Mesendoderm (in vitro differentiated cells): Measurements from ENCODE around the gene LAX1.

Source experiments
- DNase-seq: peaks from one replicate; pipeline ENCODE4 v3.0.0; 2013
- H2AK5ac ChIP-seq: 2 replicates; pipeline ENCODE4 v1.6.1; 2013; ENCODE audit warnings: low read length, inconsistent platforms
- H2BK120ac ChIP-seq: 2 replicates; pipeline ENCODE4 v1.6.1; 2013; ENCODE audit warnings: low read depth, mild to moderate bottlenecking, low read length, moderate library complexity, mixed read lengths
- H2BK15ac ChIP-seq: replicated peaks from 2 replicates; pipeline ENCODE4 v1.6.1; 2013; ENCODE audit warnings: low read depth, mild to moderate bottlenecking, moderate library complexity
- H2BK5ac ChIP-seq: 2 replicates; pipeline ENCODE4 v1.6.1; 2013; ENCODE audit warnings: low read length, inconsistent platforms
- H3K18ac ChIP-seq: 2 replicates; pipeline ENCODE4 v1.6.1; 2013; ENCODE audit warnings: mild to moderate bottlenecking, low read length, mixed read lengths
- H3K23ac ChIP-seq: one replicate; pipeline ENCODE4 v1.6.1; 2013; ENCODE audit warnings: low read length
- H3K27ac ChIP-seq: 2 replicates; pipeline ENCODE4 v1.5.1; 2013; ENCODE audit warnings: low read depth, mild to moderate bottlenecking, inconsistent platforms, low read length, moderate library complexity
- H3K27me3 ChIP-seq: 2 replicates; pipeline ENCODE4 v1.6.1; 2013; ENCODE audit warnings: low read length, control low read depth, mild to moderate bottlenecking, inconsistent platforms; ENCODE audit not compliant: insufficient read depth, poor library complexity
- H3K36me3 ChIP-seq: 2 replicates; pipeline ENCODE4 v1.6.1; 2013; ENCODE audit warnings: low read length, inconsistent platforms; ENCODE audit not compliant: control insufficient read depth, insufficient read depth
- H3K4ac ChIP-seq: one replicate; pipeline ENCODE4 v1.6.1; 2013; ENCODE audit warnings: low read depth, mild to moderate bottlenecking, low read length, moderate library complexity
- H3K4me1 ChIP-seq: 2 replicates; pipeline ENCODE4 v1.6.1; 2013; ENCODE audit warnings: low read depth, low read length, inconsistent platforms; ENCODE audit not compliant: control insufficient read depth
- H3K4me2 ChIP-seq: 2 replicates; pipeline ENCODE4 v1.6.1; 2013; ENCODE audit warnings: low read length
- H3K4me3 ChIP-seq: 2 replicates; pipeline ENCODE4 v1.5.1; 2013; ENCODE audit warnings: mild to moderate bottlenecking, low read length
- H3K56ac ChIP-seq: one replicate; pipeline ENCODE4 v1.6.1; 2013; ENCODE audit warnings: low read length
- H3K79me1 ChIP-seq: 2 replicates; pipeline ENCODE4 v1.6.1; 2013; ENCODE audit warnings: low read length, inconsistent platforms
- H3K79me2 ChIP-seq: 2 replicates; pipeline ENCODE4 v1.6.1; 2013; ENCODE audit warnings: mild to moderate bottlenecking, low read length; ENCODE audit not compliant: control insufficient read depth, insufficient read depth
- H3K9ac ChIP-seq: 2 replicates; pipeline ENCODE4 v1.6.1; 2013; ENCODE audit warnings: low read length, inconsistent platforms
- H4K5ac ChIP-seq: one replicate; pipeline ENCODE4 v1.6.1; 2013; ENCODE audit warnings: low read length
- H4K8ac ChIP-seq: one replicate; pipeline ENCODE4 v1.6.1; 2013; ENCODE audit warnings: low read depth, mild to moderate bottlenecking, control low read depth, low read length, moderate library complexity
- WGBS: extraction: QIAGEN DNeasy Blood & Tissue Kit; methylation state at CpG from one replicate; pipeline ENCODE4 v1.1.7; 2013; ENCODE audit warnings: low lambda C conversion rate, missing lambda C conversion rate; ENCODE audit not compliant: insufficient coverage; ENCODE audit errors: extremely low coverage; 5-methylcytosine and 5-hydroxymethylcytosine counted together

LAX1 gene

GRCh38 chr1:203795441-203796235 lies 30.7 kb downstream of the LAX1 start, which contains the start of the genes ZBED6 and ZC3H11A:
ZBED6 (plus strand) TSS chr1:203795623; CDS start chr1:203797523, 1,900 bp downstream.
ZC3H11A (plus strand) TSS chr1:203795623; CDS start chr1:203817071, 21,448 bp downstream.
- Histone ChIP-seq H3K36me3 (peaks cover 2% of the 10 kb centered on the region), H3K56ac (peak within 1 kb of the TSS; percentile 98), H3K4ac (peak within 1 kb of the TSS; percentile 100), H3K27me3 (no peaks in the 10 kb centered on the region), H2BK120ac (peak within 1 kb of the TSS; percentile 86), H3K79me2 (peaks cover 40% of the 10 kb centered on the region), H2AK5ac (peak within 1 kb of the TSS; percentile 98), H3K79me1 (peaks cover 23% of the 10 kb centered on the region), H3K4me2 (peak within 1 kb of the TSS; percentile 96), H3K18ac (peak within 1 kb of the TSS; percentile 84), H4K8ac (no peak within 1 kb of the TSS), H2BK5ac (peak within 1 kb of the TSS; percentile 90), H3K23ac (peak within 1 kb of the TSS; percentile 29), H3K9ac (peak within 1 kb of the TSS; percentile 98), H2BK15ac (no peak within 1 kb of the TSS), H4K5ac (peak within 1 kb of the TSS; percentile 33), H3K4me3 (peak within 1 kb of the TSS; percentile 88), H3K4me1 (peaks cover 7% of the 10 kb centered on the region), H3K27ac (peak within 1 kb of the TSS; percentile 98)
- DNase-seq: peak; percentile 99
- no CpG with 5 or more reads among the region's 59 CpGs for WGBS

- peak overlapping the region; percentile 100 for H3K4ac ChIP-seq
- peak; percentile 76 for DNase-seq
- peak overlapping the region; percentile 84 for H3K18ac ChIP-seq
- peaks cover 2% of the 10 kb centered on the region for H3K36me3 ChIP-seq
- peak overlapping the region; percentile 96 for H3K4me2 ChIP-seq
- H3K79me1 ChIP-seq: peaks cover 23% of the 10 kb centered on the region
- peak overlapping the region; percentile 29 for H3K23ac ChIP-seq
- H3K4me1 ChIP-seq: peaks cover 7% of the 10 kb centered on the region
- peak overlapping the region; percentile 90 for H2BK5ac ChIP-seq
- peak overlapping the region; percentile 33 for H4K5ac ChIP-seq
- peak overlapping the region; percentile 98 for H2AK5ac ChIP-seq
- no peaks in the 10 kb centered on the region for H3K27me3 ChIP-seq
- H3K56ac ChIP-seq: peak overlapping the region; percentile 98
- no CpG with 5 or more reads among the region's 12 CpGs for WGBS
- peaks cover 40% of the 10 kb centered on the region for H3K79me2 ChIP-seq
- peak overlapping the region; percentile 88 for H3K4me3 ChIP-seq
- H3K9ac ChIP-seq: peak overlapping the region; percentile 98
- no peak overlapping the region for H4K8ac ChIP-seq
- peak overlapping the region; percentile 98 for H3K27ac ChIP-seq
- no peak overlapping the region for H2BK15ac ChIP-seq
- H2BK120ac ChIP-seq: peak overlapping the region; percentile 86
Measured at GRCh38 chr1:203796236-203796605, 31.2 kb downstream of the LAX1 start.

DNA sequence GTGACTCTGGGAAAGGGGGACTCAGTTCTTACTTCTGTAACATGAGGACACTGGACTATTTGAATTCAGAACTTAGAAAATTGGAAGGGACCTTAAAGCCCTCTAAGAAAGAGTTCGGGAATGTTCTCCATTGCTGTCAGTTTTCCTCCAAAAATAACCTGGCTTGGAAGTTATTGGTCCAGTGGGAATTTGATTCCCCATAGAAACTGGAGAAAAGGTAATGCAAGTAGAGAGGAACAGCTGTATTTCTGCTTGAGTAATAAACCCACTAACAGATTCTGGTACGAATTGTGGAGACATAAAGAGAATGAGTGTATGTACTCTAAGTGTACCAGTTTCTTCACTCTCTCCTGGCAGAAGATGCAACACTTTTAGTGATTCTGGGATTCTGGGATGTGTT lies 32.2 kb downstream of the LAX1 start:
- Histone ChIP-seq H2BK120ac (no peak overlapping the region), H2AK5ac (no peak overlapping the region), H3K4me3 (no peak overlapping the region), H3K23ac (no peak overlapping the region), H3K4ac (no peak overlapping the region), H3K9ac (peak overlapping the region; percentile 72), H2BK15ac (no peak overlapping the region), H4K8ac (peak overlapping the region; percentile 65), H3K79me1 (peaks cover 25% of the 10 kb centered on the region), H4K5ac (no peak overlapping the region), H3K56ac (peak overlapping the region; percentile 71), H3K27me3 (no peaks in the 10 kb centered on the region), H3K4me2 (peak overlapping the region; percentile 81), H3K36me3 (peaks cover 2% of the 10 kb centered on the region), H3K18ac (no peak overlapping the region), H3K4me1 (peaks cover 7% of the 10 kb centered on the region), H2BK5ac (no peak overlapping the region), H3K79me2 (peaks cover 43% of the 10 kb centered on the region), H3K27ac (no peak overlapping the region)
- WGBS: no CpG with 5 or more reads among the region's 2 CpGs
- no peak for DNase-seq

- Histone ChIP-seq H3K36me3 (peaks cover 2% of the 10 kb centered on the region), H3K4me3 (no peak overlapping the region)
- no CpG with 5 or more reads among the region's 6 CpGs for WGBS
Measured at GRCh38 chr1:203797948-203798655, 33.1 kb downstream of the LAX1 start.

GRCh38 chr1:203799157-203799556 lies 34.2 kb downstream of the LAX1 start:
- Histone ChIP-seq H2BK5ac (no peak overlapping the region), H3K18ac (no peak overlapping the region), H4K8ac (no peak overlapping the region), H3K79me1 (peaks cover 30% of the 10 kb centered on the region), H3K27me3 (no peaks in the 10 kb centered on the region), H2BK120ac (no peak overlapping the region), H3K4me3 (no peak overlapping the region), H2BK15ac (no peak overlapping the region), H3K27ac (no peak overlapping the region), H3K9ac (no peak overlapping the region), H3K56ac (no peak overlapping the region), H3K36me3 (peaks cover 2% of the 10 kb centered on the region), H3K4ac (no peak overlapping the region), H3K79me2 (peaks cover 49% of the 10 kb centered on the region), H4K5ac (no peak overlapping the region), H3K4me2 (no peak overlapping the region), H2AK5ac (no peak overlapping the region), H3K23ac (no peak overlapping the region), H3K4me1 (peaks cover 7% of the 10 kb centered on the region)
- no peak for DNase-seq
- WGBS: no CpG with 5 or more reads among the region's 4 CpGs

More at GRCh38 chr1:203797948-203798655, 33.1 kb downstream of the LAX1 start:
- H3K9ac ChIP-seq: no peak overlapping the region
- no peak overlapping the region for H3K18ac ChIP-seq
- H3K79me1 ChIP-seq: peaks cover 27% of the 10 kb centered on the region
- H3K56ac ChIP-seq: no peak overlapping the region
- H3K4me1 ChIP-seq: peaks cover 7% of the 10 kb centered on the region
- no peak overlapping the region for H4K5ac ChIP-seq
- no peaks in the 10 kb centered on the region for H3K27me3 ChIP-seq
- no peak overlapping the region for H2BK5ac ChIP-seq
- no peak overlapping the region for H2AK5ac ChIP-seq
- H4K8ac ChIP-seq: no peak overlapping the region
- no peak overlapping the region for H3K27ac ChIP-seq
- peaks cover 45% of the 10 kb centered on the region for H3K79me2 ChIP-seq
- H3K4me2 ChIP-seq: no peak overlapping the region
- H2BK15ac ChIP-seq: no peak overlapping the region
- no peak overlapping the region for H3K4ac ChIP-seq
- H2BK120ac ChIP-seq: no peak overlapping the region
- H3K23ac ChIP-seq: no peak overlapping the region
- peak; percentile 60 for DNase-seq
